GM21737 (cell line): ENCODE data around the gene CLCN1.
"Not testable (repeated sequence)": the region's sequence is repeated elsewhere in the genome, so short reads cannot be mapped to it uniquely, and the experiment has no call there.

Experiments used
- ATAC-seq: cut with Tn5 transposase; IDR thresholded peaks from one replicate; pipeline ENCODE4 v1.9.1; 2021; ENCODE audit warnings: mild to moderate bottlenecking, moderate library complexity; ENCODE audit not compliant: unreplicated experiment

CLCN1 gene

GRCh38 chr7:143382791-143383641 is 67.1 kb downstream of the CLCN1 start:
- no peak for ATAC-seq

GRCh38 chr7:143383642-143383957 is 67.7 kb downstream of the CLCN1 start:
- ATAC-seq, result no peak

- ATAC-seq, result no peak
These were observed 68.2 kb downstream of the CLCN1 start for GRCh38 chr7:143384148-143384547.

- no peak for ATAC-seq
These were observed 69.0 kb downstream of the CLCN1 start for GRCh38 chr7:143384661-143385631.

DNA sequence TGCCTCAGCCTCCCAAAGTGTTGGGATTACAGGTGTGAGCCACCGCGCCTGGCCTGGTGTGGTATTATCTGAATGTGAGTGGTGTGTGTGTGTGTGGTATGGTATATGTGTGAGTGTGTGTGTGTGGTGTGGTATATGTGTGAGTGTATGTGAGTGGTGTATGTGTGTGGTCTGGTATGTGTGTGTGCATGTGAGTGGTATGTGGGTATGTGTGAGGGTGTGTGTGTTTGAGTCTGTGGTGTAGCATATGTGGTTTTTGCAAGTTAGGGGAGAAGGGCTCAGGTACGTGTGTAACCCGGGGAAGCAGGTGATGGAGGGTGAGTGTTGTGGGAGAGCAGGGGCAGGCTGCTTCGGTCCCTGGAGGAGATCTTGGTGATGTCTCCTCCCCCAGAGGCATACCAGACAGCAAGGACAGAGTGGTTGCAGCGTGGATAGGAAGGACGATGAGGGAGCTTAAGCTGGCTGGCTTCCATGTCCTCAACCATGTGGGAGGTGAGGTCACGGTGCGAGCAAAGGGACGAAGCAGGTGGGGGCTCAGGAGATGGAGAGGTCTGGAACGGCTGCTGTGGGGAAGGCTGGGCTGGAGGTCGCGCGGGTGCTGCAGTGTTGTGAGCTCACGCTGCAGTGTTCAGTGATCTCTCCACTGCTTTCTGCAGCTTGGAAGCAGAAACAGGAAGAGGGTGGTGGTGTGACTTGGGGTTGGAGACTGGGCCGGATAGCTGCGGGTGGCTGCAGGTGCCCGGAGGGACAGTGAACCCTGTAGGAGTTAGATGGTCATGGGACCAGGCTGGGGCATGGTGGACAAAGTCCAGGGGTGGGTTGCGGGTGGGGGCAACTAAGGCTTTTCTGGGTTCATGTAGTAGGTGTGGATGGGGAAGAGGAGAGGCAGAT is 70.2 kb downstream of the CLCN1 start:
- peak; percentile 51 for ATAC-seq

GRCh38 chr7:143387156-143387975 is 71.5 kb downstream of the CLCN1 start:
- ATAC-seq, result no peak

GRCh38 chr7:143388051-143388450 is 72.1 kb downstream of the CLCN1 start:
- no peak for ATAC-seq

DNA sequence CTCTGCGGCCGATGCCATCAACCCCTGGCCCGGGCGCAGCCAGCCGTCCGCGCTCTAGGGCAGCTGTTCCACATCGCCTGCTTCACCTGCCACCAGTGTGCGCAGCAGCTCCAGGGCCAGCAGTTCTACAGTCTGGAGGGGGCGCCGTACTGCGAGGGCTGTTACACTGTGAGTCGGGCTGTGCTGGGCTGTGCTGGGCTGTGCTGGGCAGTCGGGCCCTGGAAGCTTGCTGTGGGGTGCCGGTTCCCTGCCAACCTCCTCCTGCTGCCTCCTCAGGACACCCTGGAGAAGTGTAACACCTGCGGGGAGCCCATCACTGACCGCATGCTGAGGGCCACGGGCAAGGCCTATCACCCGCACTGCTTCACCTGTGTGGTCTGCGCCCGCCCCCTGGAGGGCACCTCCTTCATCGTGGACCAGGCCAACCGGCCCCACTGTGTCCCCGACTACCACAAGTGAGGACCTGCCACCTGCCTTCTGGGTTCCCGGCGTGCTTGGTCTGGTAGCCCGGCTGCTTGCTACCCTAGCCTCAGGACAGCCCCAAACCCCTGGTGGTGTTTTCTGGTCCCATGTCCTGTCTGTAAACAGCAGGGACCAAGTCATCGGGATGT is 72.7 kb downstream of the CLCN1 start:
- ATAC-seq, result no peak

GRCh38 chr7:143389316-143390103 is 73.6 kb downstream of the CLCN1 start:
- ATAC-seq, result no peak

GRCh38 chr7:143390104-143390772 is 74.3 kb downstream of the CLCN1 start:
- no peak for ATAC-seq

DNA sequence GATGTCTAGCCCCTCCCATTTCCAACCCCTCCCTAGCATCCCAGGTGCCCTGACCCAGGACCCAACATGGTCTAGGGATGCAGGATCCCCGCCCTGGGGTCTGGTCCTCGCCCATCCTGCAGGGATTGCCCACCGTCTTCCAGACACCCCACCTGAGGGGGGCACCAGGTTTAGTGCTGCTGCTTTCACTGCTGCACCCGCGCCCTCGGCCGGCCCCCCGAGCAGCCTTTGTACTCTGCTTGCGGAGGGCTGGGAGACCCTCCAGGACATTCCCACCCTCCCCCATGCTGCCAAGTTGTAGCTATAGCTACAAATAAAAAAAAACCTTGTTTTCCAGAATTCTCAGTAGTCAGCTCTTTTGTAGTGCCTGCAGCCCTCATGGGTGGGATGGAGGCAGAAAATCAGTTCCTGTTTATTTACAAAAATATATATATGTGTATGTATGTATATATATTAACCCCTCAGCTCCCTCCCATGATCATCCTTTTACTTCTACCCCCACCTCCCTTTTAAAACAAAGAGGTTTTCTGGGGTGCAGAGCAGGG is 74.9 kb downstream of the CLCN1 start:
- no peak for ATAC-seq

DNA sequence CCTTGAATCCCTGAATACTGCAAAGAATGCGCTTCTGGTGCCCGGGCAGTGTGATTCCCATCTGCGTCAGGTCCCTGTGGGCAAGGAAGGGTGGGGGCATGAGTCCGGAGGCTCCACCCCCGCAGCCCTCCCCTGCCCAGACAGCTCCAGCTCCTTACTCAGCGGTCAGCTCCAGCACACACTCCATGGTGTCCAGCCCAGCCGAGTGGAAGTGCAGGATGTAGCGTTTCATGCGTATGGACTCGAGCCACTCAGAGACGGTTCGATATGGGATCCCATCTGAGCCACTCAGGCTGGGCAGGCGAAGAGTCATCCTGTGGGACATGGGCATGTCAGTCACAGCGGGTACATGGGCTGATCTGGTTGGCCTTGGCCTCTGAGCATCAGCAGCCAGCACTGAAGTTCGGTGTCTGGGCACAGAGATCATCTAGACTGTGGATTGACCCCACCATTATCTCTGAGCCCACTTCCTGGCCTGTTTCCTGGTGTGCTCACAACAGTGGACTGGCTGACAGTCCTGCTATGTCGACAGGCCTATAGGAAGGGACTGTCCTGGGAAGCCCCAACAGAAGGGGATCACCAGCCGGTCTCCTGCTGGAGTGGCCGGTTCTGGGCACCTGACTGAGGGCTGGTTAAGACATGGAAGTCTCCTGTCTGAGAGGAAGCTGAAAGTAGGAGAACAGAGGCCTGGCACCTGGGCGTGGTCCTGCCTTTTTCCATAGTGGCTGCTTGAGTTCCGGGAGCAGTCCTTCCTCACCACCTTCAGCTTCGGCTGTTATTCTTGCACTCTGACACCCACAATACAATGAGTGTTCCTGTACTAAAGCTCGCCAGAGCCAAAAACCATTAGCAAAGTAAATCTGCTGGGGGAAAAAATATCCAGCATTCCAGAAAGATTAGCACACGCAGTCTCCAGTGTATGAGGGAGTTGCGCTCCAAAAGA is 75.8 kb downstream of the CLCN1 start:
- no peak for ATAC-seq

- ATAC-seq, result not testable (repeated sequence)
These were observed 76.5 kb downstream of the CLCN1 start for GRCh38 chr7:143392427-143392826.

DNA sequence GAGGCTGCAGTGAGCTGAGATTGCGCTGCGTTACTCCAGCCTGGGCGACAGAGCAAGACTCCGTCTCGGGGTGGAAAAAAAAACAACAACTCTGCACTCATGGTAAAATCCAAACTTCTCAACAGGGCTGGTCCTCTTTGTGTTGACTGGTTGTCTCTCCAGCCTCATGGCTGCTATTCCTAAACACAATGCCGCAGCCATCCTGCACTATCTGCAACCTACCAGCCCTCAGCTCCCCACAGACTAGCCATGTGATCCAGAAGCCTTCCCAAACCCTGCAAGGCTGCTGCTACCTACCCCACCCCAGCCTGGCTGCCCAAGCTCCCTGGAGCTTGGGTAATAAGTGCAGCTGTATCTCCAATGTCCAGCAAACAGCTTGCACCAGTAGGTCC is 77.0 kb downstream of the CLCN1 start:
- no peak for ATAC-seq

DNA sequence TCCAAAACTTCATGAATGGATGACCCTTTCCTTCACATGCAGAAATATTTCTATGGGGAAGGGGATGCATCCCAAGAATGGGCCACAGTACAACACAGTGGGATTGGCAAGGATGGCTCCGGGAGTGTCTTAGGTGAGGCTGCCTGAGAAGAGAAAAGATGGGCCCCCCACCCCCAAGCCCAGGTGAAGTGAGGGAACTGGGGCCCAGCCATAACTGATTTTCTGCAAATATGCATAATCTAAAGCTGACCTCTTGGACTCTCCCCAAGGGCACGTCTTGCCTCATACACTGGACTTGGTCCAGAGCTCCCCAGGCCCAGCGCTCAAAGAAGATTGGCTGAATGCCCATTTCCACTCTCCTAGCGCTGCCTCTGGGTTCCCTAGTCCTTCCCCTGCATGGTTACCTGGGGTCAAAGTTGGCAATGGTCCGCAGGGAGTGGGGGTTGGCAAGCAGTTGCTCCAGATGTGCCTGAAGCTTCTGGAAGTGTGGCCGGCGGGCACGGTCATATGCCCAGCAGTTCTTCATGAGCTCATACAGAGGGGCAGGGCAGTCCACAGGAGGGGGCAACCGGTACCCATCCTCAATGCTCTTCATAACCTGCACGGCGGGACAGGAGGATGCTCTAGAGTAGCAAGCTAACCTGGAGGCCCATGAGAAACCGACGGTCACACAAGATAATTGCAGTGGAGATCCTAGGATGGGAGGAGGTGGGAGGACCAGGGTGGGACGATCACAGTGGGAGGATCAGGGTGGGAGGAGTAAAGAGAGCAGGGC is 77.5 kb downstream of the CLCN1 start:
- no peak for ATAC-seq

- ATAC-seq, result no peak
These were observed 78.2 kb downstream of the CLCN1 start for GRCh38 chr7:143394068-143394467.
